Cerebellar cortex (tissue), 1 donor: ENCODE results near the gene HEG1.

ENCODE experiments used
- DNase-seq: peaks from one replicate; pipeline ENCODE4 v3.0.0-alpha.2; 2015; ENCODE audit warnings: low spot score

HEG1 gene

DNA sequence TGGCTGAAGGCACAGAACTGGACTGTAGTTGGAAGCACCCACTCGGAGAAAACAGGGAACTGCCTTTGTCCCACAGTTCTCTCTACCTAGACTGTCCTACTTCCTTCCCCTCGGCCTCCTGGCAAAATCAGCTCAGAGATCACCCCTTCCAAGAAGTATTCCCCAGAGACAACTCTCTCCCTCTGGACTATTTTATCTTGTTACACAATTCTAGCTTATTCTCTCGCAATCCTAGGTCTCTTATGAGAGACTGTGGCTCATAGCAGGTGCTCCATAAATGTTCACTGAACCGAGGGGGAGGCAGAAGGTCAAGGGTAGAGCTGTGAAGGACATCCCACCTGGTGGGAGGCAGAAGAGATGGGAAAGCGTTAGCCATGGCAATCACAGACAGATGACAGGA, 10.6 kb downstream of the HEG1 start:
- DNase-seq, result no peak

DNA sequence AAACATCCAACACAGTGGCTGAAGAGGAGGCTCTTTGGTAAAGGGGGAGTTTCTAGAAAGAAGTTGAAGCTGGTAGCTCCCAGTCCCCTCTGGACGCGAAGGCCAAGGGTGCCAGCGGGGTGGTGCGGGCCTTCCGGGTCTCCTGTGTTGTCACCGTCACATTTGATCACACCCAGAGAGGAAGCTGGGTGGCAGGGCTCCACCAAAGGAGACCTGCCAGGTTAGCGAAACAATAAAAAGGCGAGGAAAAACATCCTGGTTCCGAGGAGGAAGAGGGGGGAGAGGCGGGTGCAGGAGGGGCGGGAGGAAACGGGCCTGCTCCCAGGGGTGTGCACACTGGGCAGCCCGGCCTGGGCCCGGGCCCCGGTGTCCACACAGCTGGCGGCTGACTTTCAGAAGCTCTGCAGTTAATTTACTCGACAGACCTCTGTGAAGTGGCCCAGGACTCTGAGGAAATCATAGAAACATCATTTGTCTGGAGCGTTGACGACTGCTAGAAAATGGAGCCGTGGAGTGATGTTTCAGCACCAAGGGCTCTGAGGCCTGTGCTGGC, 12.1 kb downstream of the HEG1 start:
- DNase-seq, result no peak

DNA sequence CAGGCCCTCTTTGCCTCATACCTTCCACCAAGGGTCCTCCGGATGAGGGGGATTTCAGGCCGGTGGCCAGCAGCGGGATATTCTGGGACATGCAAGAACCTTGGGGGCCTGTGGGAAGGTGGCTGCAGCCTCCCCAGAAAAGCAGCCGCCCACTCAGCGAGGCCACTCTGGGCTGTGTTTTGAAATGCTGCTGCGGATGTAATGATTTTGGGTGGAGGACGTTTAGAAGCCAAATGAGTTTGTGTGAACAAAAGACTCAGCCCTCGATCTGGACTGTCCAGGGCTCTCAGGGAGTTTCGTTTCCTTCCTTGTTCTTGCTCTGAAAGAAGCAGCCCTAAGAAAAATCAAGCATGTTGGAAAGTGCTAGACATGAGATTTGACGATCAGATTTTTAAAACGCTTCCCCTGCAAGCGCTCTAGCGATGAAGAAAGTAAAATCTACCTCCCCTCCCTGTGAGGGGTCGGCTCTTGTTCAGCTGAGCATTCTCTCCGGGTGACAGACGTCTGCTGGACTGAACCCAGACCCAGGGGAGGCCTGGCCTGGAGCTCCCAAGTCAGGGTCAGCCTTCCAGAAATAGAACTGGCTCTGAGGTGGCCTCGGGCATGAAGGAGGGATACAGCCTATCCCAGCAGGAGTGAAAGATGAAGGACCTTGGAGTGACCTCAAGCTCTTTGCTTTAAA, 12.9 kb downstream of the HEG1 start:
- DNase-seq, result no peak

DNA sequence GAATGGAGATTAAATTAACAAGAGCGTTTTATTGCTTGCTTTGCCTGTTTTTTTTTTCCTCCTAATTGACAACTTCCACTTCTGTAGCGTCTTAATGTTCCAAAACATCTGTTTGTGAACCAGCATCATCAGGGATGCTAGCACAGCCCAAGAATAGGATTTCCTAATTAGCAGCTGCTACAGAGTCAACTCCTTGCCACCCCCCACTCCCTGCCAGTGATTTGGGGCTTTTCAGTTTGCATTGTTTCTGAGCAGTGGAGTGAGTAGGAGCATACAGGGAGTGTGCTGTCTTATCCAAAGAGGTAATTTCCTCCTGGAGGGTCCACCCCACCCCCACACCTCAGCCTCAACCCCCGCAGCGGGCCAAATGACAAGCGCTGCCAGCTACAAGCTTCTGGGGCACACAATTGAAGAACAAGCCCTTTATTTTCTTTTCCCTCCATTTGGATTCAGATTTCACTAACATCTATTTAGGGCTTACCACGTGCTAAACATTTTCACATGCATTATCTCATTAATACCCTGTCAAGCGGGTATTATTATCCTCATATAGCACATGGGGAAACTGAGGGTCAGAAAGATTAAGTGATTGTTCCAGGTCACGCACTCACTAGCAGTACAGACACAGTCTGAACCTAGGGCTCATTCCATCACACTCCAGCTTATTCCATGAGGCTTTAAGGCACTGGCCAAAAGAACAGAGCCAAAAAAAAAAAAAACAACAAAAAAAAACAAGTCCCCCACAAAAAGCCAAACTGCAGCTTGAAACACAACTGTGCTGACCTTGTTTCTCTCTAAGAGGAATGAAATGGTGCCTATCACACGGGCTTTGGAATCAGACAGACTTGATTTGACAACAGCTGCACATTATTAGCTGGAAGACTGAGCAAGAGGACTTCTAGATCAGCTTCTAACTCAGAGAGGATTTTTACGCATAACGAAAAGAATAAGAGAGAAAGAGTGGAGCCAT, 16.4 kb downstream of the HEG1 start:
- no peak for DNase-seq

DNA sequence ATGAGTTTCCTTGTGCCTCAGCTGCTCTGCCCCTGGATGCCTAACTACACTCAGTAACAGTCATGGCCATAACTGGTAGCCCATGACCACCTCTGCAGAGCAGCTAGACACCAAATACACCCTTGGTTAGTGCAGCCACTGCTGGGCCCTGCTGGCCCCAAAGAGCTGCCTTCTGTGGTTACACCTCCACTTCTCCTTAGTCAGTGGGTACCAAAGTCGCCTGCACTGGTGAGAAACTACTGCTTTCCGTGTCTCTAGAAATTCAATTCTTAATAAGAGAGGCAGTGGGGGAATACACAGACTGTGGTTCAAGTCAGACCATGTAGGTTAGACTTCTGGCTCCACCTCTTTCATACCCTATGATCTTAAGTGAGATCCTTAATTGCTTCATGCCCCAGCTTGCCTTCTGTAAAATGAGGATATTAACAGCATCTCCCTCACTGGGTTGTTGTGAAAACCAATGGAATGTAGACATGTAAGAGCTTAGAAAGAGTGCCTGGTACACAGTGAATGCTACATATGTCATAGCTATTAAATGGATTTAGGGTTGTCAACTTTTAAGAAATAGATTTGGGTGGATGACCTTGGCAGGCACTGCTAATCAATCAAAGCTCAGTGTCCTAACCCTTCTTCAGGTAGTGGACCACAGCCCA, 18.2 kb downstream of the HEG1 start:
- DNase-seq, result no peak

DNA sequence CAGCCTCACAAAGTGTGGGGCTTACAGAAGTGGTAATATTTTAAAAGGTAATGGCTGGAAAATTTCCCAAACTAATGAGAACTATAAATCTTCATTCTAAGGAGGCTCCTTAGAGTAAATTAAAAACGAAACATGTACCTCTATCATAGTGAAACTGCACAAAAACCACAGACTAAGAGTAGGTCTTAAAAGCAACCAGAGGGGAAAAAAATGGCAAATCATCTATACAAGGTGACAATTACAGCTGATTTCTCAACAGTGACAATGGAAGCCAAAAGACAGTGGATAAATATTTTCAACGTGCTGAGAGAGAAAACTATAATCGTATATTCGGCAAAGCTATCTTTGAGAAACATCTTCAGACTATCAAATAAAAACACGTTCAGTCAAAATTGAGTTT, 20.6 kb downstream of the HEG1 start:
- DNase-seq, result no peak

DNA sequence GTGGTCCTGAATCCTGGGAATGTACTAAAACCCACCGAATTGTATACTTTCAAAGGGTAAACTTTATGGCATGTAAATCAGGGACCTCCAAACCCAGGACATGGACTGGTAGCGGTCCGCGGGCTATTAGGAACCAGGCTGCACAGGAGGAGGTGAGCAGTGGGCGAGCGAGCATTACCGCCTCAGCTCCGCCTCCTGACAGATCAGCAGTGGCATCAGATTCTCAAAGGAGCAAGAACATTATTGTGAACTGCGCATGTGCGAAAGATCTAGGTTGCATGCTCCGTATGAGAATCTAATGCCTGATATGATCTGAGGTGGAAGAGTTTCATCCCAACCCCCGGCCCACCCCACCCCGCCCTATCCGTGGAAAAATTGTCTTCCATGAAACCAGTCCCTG, 22.2 kb downstream of the HEG1 start:
- no peak for DNase-seq

DNA sequence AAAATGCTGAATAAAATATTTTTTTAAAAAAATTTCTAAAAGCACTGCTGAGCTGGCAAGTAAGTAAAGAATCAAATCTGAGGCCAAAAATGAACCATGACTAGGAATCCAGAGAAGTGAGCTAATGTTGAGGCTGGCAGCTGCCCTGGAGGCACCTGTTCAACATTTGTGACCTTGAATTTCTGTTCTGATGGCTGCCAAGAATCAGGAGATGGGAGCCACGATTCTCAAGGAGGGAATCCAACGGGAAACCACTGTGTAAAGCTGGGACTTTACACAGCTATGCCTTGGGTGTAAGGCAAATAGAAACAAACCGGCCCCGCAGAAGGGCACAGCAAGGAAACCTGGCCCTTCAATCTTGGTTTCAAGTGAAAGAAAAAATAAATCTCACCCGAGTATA, 22.7 kb downstream of the HEG1 start:
- DNase-seq, result no peak

DNA sequence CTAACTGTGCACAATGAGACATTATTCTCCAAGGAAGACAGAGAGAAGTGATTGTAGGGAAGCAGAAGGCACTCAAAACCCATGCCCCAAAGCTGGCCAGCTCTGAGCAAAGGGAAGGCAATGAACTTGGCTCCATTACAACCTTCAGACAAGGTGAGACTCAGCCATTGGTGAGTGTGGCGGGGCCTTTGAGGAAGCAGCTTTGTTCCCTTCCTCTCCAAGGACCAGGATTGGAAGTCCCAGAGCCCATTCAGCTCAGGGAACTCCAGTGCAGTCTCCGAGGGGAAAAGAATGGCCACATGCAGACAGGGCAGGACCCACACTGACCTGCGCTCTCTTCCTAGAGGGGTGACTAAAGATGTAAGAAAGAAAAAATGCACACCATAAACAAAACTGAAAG, 23.1 kb downstream of the HEG1 start:
- DNase-seq, result no peak

DNA sequence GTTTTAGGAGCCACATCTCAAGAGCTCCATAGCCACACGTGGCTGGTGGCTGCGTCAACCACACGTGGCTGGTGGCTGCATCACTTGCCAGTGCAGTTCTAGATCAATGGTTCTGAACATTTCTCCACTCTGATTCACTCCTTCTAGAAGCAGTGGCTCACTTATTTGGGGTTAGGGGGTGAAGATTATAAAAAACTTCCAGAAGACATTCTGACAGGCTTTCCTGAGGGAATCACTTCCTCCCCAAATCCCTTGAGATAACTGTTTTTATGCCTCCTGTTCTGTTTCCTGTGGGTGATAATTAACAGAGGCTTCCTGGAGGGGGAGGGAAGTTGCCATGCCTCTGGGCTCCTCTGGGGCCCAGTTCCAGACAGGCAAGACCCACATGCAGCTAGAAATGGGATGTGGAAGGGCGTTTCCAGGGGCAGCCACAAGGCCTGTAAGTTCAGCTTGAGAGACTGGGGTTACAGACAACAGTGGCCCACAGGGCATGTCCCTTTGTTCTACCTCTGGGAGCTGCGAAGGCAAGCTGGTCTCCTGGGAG, 23.6 kb downstream of the HEG1 start:
- no peak for DNase-seq

DNA sequence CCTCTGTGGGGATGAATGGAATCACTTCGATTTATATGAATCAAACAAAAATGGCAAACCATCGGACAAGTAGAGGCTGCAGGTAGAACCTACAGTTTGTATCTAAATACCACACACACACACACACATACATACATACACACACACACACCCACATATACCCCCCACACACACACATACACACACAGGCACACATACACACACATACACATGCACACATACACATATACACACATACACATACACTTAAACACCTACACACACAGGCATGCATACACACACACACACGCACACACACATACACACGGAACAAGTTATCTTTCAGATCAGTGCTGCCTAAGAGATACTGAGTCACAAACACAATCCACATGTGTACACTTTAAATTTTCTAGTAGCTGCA, 24.3 kb downstream of the HEG1 start:
- no peak for DNase-seq

DNA sequence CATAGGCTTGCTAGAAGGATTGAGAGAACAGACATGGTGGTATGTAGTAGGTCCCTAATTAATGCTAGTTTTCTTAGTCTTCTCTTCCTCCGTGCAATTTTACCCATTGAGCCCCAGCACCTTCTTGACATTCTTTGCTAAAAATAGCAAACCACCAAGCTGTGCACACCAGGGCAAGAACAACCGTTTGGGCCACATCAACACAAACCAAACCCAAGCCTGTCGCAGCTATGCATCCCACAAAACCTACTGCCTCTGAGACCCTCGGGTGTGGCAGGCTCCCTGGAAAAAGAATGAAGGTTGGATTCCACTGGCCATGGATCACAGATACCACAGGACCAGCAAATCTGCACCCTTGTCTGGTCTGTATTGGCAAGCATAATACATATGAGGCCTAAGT, 27.1 kb downstream of the HEG1 start:
- DNase-seq, result no peak

DNA sequence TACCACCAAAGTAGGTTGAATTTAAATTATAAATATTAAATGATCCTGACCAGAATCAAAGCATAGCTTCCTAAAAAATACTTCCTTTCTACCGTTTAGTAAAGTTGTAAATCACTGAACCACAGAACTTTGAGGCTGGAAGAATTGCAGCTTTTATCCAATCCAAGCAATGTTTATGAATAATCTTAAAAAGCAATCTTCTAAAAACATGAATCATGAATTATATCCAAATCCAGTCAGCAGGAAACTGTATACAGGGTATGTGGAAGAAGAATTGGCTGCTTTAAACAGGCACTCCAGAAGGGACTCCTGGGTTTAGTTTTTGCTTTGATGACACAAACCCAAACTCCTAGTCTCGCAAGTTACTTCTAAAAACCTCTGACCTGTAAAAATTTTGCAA, 30.2 kb downstream of the HEG1 start:
- no peak for DNase-seq

DNA sequence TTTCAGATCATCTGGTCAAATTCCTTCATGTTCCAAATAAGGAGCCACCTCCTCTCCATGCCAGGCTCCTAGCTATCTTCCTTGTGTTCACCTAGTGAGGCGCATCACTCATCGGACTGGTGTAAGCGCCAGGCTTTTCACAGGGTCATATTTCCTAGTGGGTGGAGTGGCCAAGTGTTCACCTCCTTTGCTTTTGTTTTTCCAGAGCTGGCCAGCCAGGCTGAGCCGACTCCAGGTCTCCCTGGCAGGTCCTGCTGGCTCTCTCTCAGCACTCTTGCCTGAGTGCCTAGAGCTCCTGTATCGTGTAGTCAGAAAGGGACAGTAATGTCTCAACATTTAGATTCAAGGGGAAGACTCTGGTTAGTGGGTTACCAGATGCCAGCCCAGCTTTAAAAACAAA, 31.0 kb downstream of the HEG1 start:
- no peak for DNase-seq

DNA sequence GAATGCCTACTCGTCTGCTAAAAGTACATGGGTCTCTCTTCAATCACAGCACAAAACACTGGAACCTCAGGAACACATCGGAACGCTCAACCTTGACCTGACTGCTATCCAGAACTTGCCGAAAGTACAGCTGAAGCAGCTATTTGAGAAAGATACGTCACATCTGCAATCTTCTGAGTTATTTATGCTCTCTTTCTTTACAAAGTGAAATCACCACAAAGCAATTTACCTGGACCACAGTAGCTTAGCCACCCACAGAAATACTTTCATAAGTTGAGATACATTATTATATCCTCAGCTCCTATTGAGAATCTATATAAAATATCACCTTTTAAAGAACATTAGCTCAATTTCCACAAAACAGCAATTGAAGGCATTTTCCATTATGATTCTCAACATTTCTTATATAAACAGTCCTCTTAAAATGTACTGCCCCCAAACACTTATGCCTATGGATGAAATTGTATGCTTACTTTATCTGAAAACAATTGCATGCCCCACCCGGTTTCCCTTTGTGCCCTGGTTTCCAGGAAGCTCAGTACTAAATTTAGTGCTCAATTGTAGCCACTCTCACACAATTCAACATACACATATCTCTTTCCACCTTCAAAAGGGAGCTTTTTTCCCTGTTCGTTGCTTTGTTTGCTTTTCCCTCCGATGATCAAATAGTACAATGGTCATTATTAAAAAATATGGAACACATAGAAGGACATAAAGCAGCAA, 31.8 kb downstream of the HEG1 start:
- no peak for DNase-seq

DNA sequence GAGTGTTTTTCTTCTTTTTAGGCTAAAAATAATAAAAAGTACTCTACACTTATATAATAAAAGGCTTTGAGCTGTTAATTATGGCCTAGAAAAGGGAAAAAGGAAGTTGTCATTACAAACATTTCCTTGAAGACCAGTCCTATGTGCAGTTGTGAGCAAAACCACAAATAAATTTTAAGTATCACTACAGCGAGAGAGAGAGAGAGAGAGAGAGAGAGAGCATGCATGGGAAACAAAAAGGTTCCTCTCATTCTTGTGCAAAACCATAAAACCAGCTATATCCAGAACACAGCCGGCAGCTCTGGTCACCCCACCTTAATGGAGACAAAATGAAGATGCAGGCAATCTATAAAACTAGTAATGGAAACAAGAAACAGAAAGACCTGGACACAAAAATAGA, 33.6 kb downstream of the HEG1 start:
- DNase-seq, result no peak

DNA sequence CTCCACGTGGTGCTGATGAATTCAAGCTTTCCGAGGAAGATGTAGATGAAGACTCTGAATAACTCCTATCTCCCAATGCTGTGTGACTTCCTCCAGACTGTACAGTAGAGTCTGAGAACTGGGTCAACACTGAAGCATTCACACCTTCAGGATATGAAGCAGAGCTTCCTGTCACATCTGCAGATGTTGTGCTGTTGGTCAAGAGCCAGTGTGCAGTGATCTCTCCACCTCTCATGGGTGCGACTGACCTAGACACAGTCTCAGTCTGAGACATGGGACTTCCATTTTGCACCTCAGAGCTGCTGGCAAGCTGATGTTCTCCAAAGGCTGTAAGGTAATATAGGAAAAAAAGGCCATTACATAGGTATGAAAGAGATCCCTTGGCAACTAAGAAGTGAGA, 36.5 kb downstream of the HEG1 start:
- no peak for DNase-seq

DNA sequence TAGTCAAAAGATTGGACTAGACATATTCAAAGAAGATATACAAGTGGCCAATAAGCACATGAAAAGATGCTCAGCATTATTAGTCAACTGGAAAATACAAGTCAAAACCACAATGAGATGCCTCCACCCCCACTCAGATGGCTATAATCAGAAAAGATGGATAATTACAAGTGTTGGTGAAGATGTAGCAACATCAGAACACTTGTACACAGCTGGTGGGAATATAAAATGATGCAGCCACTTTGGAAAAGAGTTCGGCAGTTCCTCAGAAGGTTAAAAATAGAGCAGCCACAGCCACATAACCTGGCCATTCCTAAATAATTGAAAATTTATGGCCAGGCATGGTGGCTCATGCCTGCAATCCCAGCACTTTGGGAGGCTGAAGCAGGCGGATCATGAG, 38.4 kb downstream of the HEG1 start:
- DNase-seq, result no peak

DNA sequence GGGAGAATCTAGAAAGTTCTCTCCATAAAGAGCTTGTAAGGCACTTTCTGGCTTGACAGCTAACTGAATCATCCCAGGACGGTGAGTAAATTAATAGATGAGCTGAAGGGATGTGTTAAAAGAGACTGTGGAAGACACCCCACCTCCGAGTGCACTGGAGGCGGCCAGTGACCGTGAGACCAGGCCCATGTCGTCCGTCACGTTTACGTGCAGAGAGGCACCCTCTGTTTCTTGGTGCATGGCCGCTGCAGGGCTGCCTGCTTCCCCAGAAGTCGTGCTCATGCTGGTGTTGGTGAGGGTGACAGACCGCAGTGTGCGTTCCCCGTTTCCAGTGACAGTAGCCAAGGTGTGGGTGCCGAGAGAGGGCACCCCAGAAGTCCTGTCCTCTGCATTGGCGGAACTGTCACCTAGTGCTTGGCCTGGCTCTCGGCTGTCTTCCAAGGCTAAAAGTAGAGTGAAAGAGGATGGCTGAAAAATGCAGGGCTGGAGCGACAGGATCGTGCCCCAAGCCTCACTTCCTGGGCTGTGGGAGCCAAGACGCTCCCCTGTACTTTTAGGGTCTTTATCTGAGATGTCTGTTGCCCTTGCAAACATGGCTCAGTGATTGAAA, 41.1 kb downstream of the HEG1 start:
- no peak for DNase-seq

DNA sequence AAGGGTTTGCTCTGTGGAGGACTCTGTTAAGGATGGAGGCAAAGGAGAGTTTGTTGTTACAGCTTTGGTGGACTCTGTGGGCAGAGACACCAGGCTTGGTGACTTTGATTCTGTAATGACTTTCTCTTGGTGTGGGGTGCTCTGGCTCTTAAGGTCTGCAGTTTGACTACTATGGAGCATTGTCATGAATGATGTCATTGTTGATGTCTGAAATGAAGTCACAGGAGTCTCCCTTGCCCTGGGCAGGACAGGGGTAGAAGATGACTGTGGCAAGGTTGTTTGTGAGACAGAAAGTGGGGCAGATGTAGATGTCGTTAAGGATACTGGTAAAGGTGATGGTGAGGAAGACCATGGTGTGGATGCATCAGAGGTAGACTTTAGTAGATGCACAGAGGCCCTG, 42.7 kb downstream of the HEG1 start:
- DNase-seq, result no peak

DNA sequence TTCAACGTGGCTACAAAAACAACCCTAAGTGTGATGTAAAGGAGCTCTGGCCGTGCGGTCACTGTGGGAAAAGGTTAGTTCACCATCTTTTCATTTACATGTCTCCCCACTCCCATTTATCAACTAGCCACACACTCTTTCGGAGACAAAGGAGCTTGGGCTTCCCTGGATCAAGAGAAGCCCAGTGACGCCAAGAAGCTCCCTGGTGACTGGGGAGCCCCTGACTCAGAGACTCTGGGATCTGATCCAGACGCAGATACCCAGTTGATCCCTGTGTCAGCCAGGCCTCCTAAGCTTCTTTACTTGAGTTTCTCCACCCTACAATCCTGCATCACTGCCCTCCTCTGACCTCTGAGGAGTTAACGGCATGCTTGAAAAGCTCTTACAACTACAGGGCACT, 43.9 kb downstream of the HEG1 start:
- DNase-seq, result no peak
